HEK293 (cell line): ENCODE measurements around the gene TCEAL4.
A peak's percentile ranks its signal among the peaks of the same experiment; 100 is the strongest.

Experiments used
- GLIS2 ChIP-seq: fragments of 450-650 bp; formaldehyde crosslinking; IDR thresholded peaks from 2 replicates; pipeline ENCODE4 v1.5.1; 2016; ENCODE audit warnings: missing biosample characterization, missing genetic modification characterization
- KLF8 ChIP-seq: fragments of 450-650 bp; formaldehyde crosslinking; IDR thresholded peaks from 2 replicates; pipeline ENCODE4 v1.5.1; 2016; ENCODE audit warnings: missing biosample characterization, missing genetic modification characterization
- KLF9 ChIP-seq: fragments of 450-650 bp; formaldehyde crosslinking; IDR thresholded peaks from 2 replicates; pipeline ENCODE4 v1.5.1; 2016; ENCODE audit warnings: missing biosample characterization, missing genetic modification characterization, low read depth
- MZF1 ChIP-seq: fragments of 450-650 bp; formaldehyde crosslinking; IDR thresholded peaks from 2 replicates; pipeline ENCODE4 v1.5.1; 2017; ENCODE audit warnings: missing biosample characterization, missing genetic modification characterization, borderline replicate concordance
- OVOL3 ChIP-seq: fragments of 450-650 bp; formaldehyde crosslinking; IDR thresholded peaks from 2 replicates; pipeline ENCODE4 v1.5.1; 2016; ENCODE audit warnings: missing biosample characterization, missing genetic modification characterization
- PRDM1 ChIP-seq: fragments of 450-650 bp; formaldehyde crosslinking; IDR thresholded peaks from 2 replicates; pipeline ENCODE4; 2016; ENCODE audit warnings: missing biosample characterization, missing genetic modification characterization
- YY1 ChIP-seq: fragments of 450-650 bp; formaldehyde crosslinking; IDR thresholded peaks from 2 replicates; pipeline ENCODE4 v1.5.1; 2018; ENCODE audit warnings: missing biosample characterization, missing genetic modification characterization
- ZBTB26 ChIP-seq: fragments of 450-650 bp; formaldehyde crosslinking; optimal IDR thresholded peaks from 2 replicates; pipeline ENCODE3; 2016; ENCODE audit warnings: missing biosample characterization, mild to moderate bottlenecking, missing genetic modification characterization
- ZFP69B ChIP-seq: fragments of 450-650 bp; formaldehyde crosslinking; IDR thresholded peaks from 2 replicates; pipeline ENCODE4 v1.5.1; 2016; ENCODE audit warnings: missing biosample characterization, missing genetic modification characterization
- ZNF112 ChIP-seq: fragments of 450-650 bp; formaldehyde crosslinking; IDR thresholded peaks from 2 replicates; pipeline ENCODE4 v1.5.0; 2017; ENCODE audit warnings: missing biosample characterization, missing genetic modification characterization
- ZNF138 ChIP-seq: fragments of 450-650 bp; formaldehyde crosslinking; IDR thresholded peaks from 2 replicates; pipeline ENCODE4 v1.5.1; 2016; ENCODE audit warnings: missing biosample characterization, missing genetic modification characterization, borderline replicate concordance
- ZNF202 ChIP-seq: fragments of 450-650 bp; formaldehyde crosslinking; IDR thresholded peaks from 2 replicates; pipeline ENCODE4 v1.5.1; 2016; ENCODE audit warnings: missing biosample characterization, missing genetic modification characterization, borderline replicate concordance
- ZNF223 ChIP-seq: fragments of 450-650 bp; formaldehyde crosslinking; IDR thresholded peaks from 2 replicates; pipeline ENCODE4 v1.5.1; 2016; ENCODE audit warnings: missing biosample characterization, missing genetic modification characterization
- ZNF239 ChIP-seq: fragments of 450-650 bp; formaldehyde crosslinking; IDR thresholded peaks from 2 replicates; pipeline ENCODE4 v1.5.1; 2016; ENCODE audit warnings: missing biosample characterization, missing genetic modification characterization
- ZNF280C ChIP-seq: fragments of 450-650 bp; formaldehyde crosslinking; IDR thresholded peaks from 2 replicates; pipeline ENCODE4 v1.5.1; 2016; ENCODE audit warnings: missing biosample characterization, missing genetic modification characterization
- ZNF335 ChIP-seq: fragments of 450-650 bp; formaldehyde crosslinking; conservative IDR thresholded peaks from 2 replicates; pipeline ENCODE4 v1.5.1; 2016; ENCODE audit warnings: missing biosample characterization, missing genetic modification characterization
- ZNF423 ChIP-seq: fragments of 450-650 bp; formaldehyde crosslinking; IDR thresholded peaks from 2 replicates; pipeline ENCODE4 v1.5.1; 2016; ENCODE audit warnings: missing biosample characterization, missing genetic modification characterization
- ZNF433 ChIP-seq: fragments of 450-650 bp; formaldehyde crosslinking; IDR thresholded peaks from 2 replicates; pipeline ENCODE4 v1.5.1; 2016; ENCODE audit warnings: missing biosample characterization, missing genetic modification characterization, low read depth
- ZNF626 ChIP-seq: fragments of 450-650 bp; sonication (Bioruptor Pico); formaldehyde crosslinking; IDR thresholded peaks from 2 replicates; pipeline ENCODE4 v1.5.1; 2018; ENCODE audit warnings: missing biosample characterization, missing genetic modification characterization, inconsistent platforms
- ZNF692 ChIP-seq: fragments of 450-650 bp; formaldehyde crosslinking; IDR thresholded peaks from 2 replicates; pipeline ENCODE4 v1.5.1; 2016; ENCODE audit warnings: missing biosample characterization, missing genetic modification characterization
- ZNF707 ChIP-seq: fragments of 450-650 bp; formaldehyde crosslinking; IDR thresholded peaks from 2 replicates; pipeline ENCODE4 v1.5.1; 2016; ENCODE audit warnings: missing biosample characterization, missing genetic modification characterization

Gene TCEAL4

GRCh38 chrX:103628386-103629317 lies 43.3 kb downstream of the TCEAL4 start, which contains the start of gene TCEAL1 (continued):
- no peak for TF ChIP-seq ZBTB26 (tag by site-specific recombination)
- TF ChIP-seq ZNF707 (tag by site-specific recombination): no peak
- TF ChIP-seq ZNF112 (tag by site-specific recombination): no peak
- TF ChIP-seq ZNF423 (tag by site-specific recombination): peak; percentile 10; the same call in 1 of the 2 replicates
- TF ChIP-seq ZNF433 (tag by site-specific recombination): no peak
- no peak for TF ChIP-seq ZNF202
- TF ChIP-seq GLIS2 (tag by site-specific recombination): 0 out of 2 replicates have a peak, but pooled peaks have one; percentile 16
- no peak for TF ChIP-seq ZNF138
- TF ChIP-seq ZNF239 (tag by site-specific recombination): no peak
- TF ChIP-seq ZNF692 (tag by site-specific recombination): peak; percentile 44; the same call in 1 of the 2 replicates
- TF ChIP-seq ZFP69B (tag by site-specific recombination): 0 out of 2 replicates have a peak, but pooled peaks have one; percentile 22
- TF ChIP-seq KLF8: no peak
- no peak for TF ChIP-seq ZNF223 (tag by site-specific recombination)
- TF ChIP-seq MZF1 (tag by site-specific recombination): peak; percentile 95
- no peak for TF ChIP-seq ZNF626
- TF ChIP-seq KLF9 (tag by site-specific recombination): peak; percentile 24
- TF ChIP-seq ZNF280C: no peak
- TF ChIP-seq PRDM1 (tag by site-specific recombination): peak; percentile 84
- TF ChIP-seq YY1 (tag by site-specific recombination): peak; percentile 45; the same call in 1 of the 2 replicates
- TF ChIP-seq ZNF335 (tag by site-specific recombination): peak; percentile 95
- TF ChIP-seq OVOL3 (tag by site-specific recombination): no peak
